ENCODE measurements around the gene PEAK3.

- TF ChIP-seq, protein P1, sequence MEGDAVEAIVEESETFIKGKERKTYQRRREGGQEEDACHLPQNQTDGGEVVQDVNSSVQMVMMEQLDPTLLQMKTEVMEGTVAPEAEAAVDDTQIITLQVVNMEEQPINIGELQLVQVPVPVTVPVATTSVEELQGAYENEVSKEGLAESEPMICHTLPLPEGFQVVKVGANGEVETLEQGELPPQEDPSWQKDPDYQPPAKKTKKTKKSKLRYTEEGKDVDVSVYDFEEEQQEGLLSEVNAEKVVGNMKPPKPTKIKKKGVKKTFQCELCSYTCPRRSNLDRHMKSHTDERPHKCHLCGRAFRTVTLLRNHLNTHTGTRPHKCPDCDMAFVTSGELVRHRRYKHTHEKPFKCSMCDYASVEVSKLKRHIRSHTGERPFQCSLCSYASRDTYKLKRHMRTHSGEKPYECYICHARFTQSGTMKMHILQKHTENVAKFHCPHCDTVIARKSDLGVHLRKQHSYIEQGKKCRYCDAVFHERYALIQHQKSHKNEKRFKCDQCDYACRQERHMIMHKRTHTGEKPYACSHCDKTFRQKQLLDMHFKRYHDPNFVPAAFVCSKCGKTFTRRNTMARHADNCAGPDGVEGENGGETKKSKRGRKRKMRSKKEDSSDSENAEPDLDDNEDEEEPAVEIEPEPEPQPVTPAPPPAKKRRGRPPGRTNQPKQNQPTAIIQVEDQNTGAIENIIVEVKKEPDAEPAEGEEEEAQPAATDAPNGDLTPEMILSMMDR (conservative IDR thresholded peaks at IDR 0.05 in 1 of 2, IDR thresholded peaks at IDR 0.05 in 1 of 2; ENCODE audit: extremely low read depth in 1 of 2, insufficient read depth in 1 of 2, low read depth in 1 of 2, low read length in 2 of 2): no peak
- TF ChIP-seq EZH2 (IDR thresholded peaks at IDR 0.05; ENCODE audit: borderline replicate concordance, low read length): no peak
These were observed 47.0 kb downstream of the PEAK3 start for GRCh38 chr19:2234996-2235380.

All from mammary epithelial cell (primary cell).